Naive thymus-derived CD4-positive, alpha-beta T cell (primary cell): ENCODE measurements around the gene EPHA7. TPM values are rescaled to one million over a fixed set of nuclear protein-coding genes. Genes with fewer than 3 reads are reported as not detected.

Source experiments
- ATAC-seq: fragments of 150-1000 bp; cut with Tn5 transposase; 2 replicates; pipeline ENCODE4 v1.10.0; 2021; ENCODE audit warnings: mild to moderate bottlenecking, moderate library complexity
- CTCF ChIA-PET: fragments of 350-600 bp; sonication (Branson Sonifier 250); formaldehyde crosslinking; loops from one replicate; lab custom pipeline; 2021; ENCODE audit warnings: antibody characterized with exemption; lab: Charles Lee
- POLR2A ChIA-PET: fragments of 350-600 bp; sonication (Branson Sonifier 250); formaldehyde crosslinking; loops from one replicate; lab custom pipeline; 2021; ENCODE audit warnings: antibody characterized with exemption, inconsistent platforms; lab: Charles Lee
- DNase-seq, 9 donors: peaks; one replicate each; pipeline versions ENCODE4 v3.0.0 to v3.0.0-alpha.2; 2020 to 2022; ENCODE audit warnings: mixed read lengths in 1 of 9
- H3K27ac ChIP-seq: one replicate; pipeline ENCODE4 v1.7.0; 2013; ENCODE audit warnings: mild to moderate bottlenecking, low read depth, low read length, moderate library complexity
- H3K27me3 ChIP-seq, 2 donors: one replicate each; pipeline ENCODE4 v1.7.0; 2013; ENCODE audit warnings: low read length in 2 of 2, mild to moderate bottlenecking in 2 of 2, moderate library complexity in 2 of 2; ENCODE audit not compliant: control insufficient read depth in 2 of 2, insufficient read depth in 2 of 2
- H3K36me3 ChIP-seq, 3 experiments: 1 replicate in 2 of 3; 2 replicates in 1 of 3; pipeline ENCODE4 v1.7.0; 2013; ENCODE audit warnings: low read length in 3 of 3, mild to moderate bottlenecking in 3 of 3, moderate library complexity in 1 of 3; ENCODE audit not compliant: insufficient read depth in 3 of 3, control insufficient read depth in 2 of 3
- H3K4me1 ChIP-seq, 2 donors: one replicate each; pipeline ENCODE4 v1.7.0; 2013; ENCODE audit warnings: low read length in 2 of 2, mild to moderate bottlenecking in 2 of 2, moderate library complexity in 1 of 2; ENCODE audit not compliant: control insufficient read depth in 2 of 2, insufficient read depth in 2 of 2
- H3K4me3 ChIP-seq: 2 replicates; pipeline ENCODE4 v1.7.0; 2013; ENCODE audit warnings: mild to moderate bottlenecking, low read length
- H3K9me3 ChIP-seq, 3 experiments: 1 replicate in 2 of 3; 2 replicates in 1 of 3; pipeline ENCODE4 v1.7.0; 2013; ENCODE audit warnings: low read length in 3 of 3; ENCODE audit not compliant: control insufficient read depth in 2 of 3
- H3K27ac Mint-ChIP-seq, 9 donors: one replicate each; pipeline ENCODE4 v1.8.0; 2020 to 2022; ENCODE audit warnings: mixed read lengths in 9 of 9, mild to moderate bottlenecking in 8 of 9, moderate library complexity in 5 of 9, inconsistent platforms in 2 of 9
- H3K27me3 Mint-ChIP-seq, 5 donors: one replicate each; pipeline ENCODE4 v1.8.0; 2021 to 2022; ENCODE audit warnings: mixed read lengths in 5 of 5, mild to moderate bottlenecking in 1 of 5
- H3K36me3 Mint-ChIP-seq, 5 donors: one replicate each; pipeline ENCODE4 v1.8.0; 2020 to 2022; ENCODE audit warnings: mixed read lengths in 5 of 5, mild to moderate bottlenecking in 3 of 5, inconsistent platforms in 1 of 5
- H3K4me1 Mint-ChIP-seq, 7 donors: one replicate each; pipeline ENCODE4 v1.8.0; 2020 to 2022; ENCODE audit warnings: mixed read lengths in 7 of 7, mild to moderate bottlenecking in 3 of 7, inconsistent platforms in 1 of 7
- H3K4me3 Mint-ChIP-seq, 10 donors: one replicate each; pipeline ENCODE4 v1.8.0; 2020 to 2022; ENCODE audit warnings: mild to moderate bottlenecking in 10 of 10, mixed read lengths in 10 of 10, moderate library complexity in 6 of 10, inconsistent platforms in 2 of 10
- H3K9me3 Mint-ChIP-seq, 11 donors: one replicate each; pipeline ENCODE4 v1.8.0; 2020 to 2022; ENCODE audit warnings: mixed read lengths in 11 of 11, mild to moderate bottlenecking in 4 of 11, inconsistent platforms in 1 of 11, moderate library complexity in 1 of 11
- intact Hi-C, 2 donors: fragments of 100-400 bp; cut with micrococcal nuclease; formaldehyde crosslinking; loops; one replicate each; pipeline ENCODE4 v1.15.1; 2023
- polyA plus RNA-seq, 2 donors: library from polyadenylated mRNA; unstranded; fragments of 300-500 nt; fragmentation: Illumina TruSeq; gene quantifications; one replicate each; pipeline ENCODE4 v1.2.3, GENCODE V29; 2021
- total RNA-seq, 6 experiments: library from RNA in 5 of 6; stranded (reverse) in 5 of 6; gene quantifications; 1 replicate in 5 of 6; 2 replicates in 1 of 6; pipeline ENCODE4 v1.2.3 and lab custom pipeline; 2021 to 2026

Gene EPHA7
- total and polyA plus RNA-seq, 7 experiments from 2014 or later: not detected

- Mint-ChIP-seq H3K27ac (no peak overlapping the region), H3K27me3 (no peaks in the 10 kb centered on the region), H3K4me1 (no peaks in the 10 kb centered on the region), H3K4me3 (no peak overlapping the region), H3K9me3 (peaks cover 0 to 7% (median 0%) of the 10 kb centered on the region in 11 donors), H3K36me3 (no peaks in the 10 kb centered on the region)
- no peak overlapping the region for H3K27ac ChIP-seq
- no peak overlapping the region for H3K4me3 ChIP-seq
- intact Hi-C loops: no loop called here
- no peaks in the 10 kb centered on the region for H3K4me1 ChIP-seq
- no peaks in the 10 kb centered on the region for H3K36me3 ChIP-seq
- no peaks in the 10 kb centered on the region for H3K9me3 ChIP-seq
- ChIA-PET CTCF (interaction anchor here (0.6 kb wide), 1 partner anchor 184 kb away, joined by 6 read pairs; no protein-coding TSS in a partner anchor), POLR2A (no interaction called here)
- no peak for ATAC-seq
- H3K27me3 ChIP-seq: no peaks in the 10 kb centered on the region
- no peak for DNase-seq
These were observed 81.5 kb downstream of the EPHA7 start for GRCh38 chr6:93337772-93338394.

- H3K4me3 Mint-ChIP-seq: no peak overlapping the region
- H3K27me3 Mint-ChIP-seq: no peaks in the 10 kb centered on the region
- H3K4me3 ChIP-seq: no peak overlapping the region
- H3K9me3 Mint-ChIP-seq: peaks cover 0 to 7% (median 0%) of the 10 kb centered on the region in 11 donors
- no peaks in the 10 kb centered on the region for H3K36me3 ChIP-seq
- H3K36me3 Mint-ChIP-seq: no peaks in the 10 kb centered on the region
- H3K27ac ChIP-seq: no peak overlapping the region
- H3K27ac Mint-ChIP-seq: no peak overlapping the region
- H3K4me1 Mint-ChIP-seq: no peaks in the 10 kb centered on the region
- no peaks in the 10 kb centered on the region for H3K9me3 ChIP-seq
- no peak for DNase-seq
- ChIA-PET CTCF (no interaction called here), POLR2A (no interaction called here)
- intact Hi-C loops: no loop called here
- no peak for ATAC-seq
- H3K27me3 ChIP-seq: no peaks in the 10 kb centered on the region
- no peaks in the 10 kb centered on the region for H3K4me1 ChIP-seq
These were observed 82.3 kb downstream of the EPHA7 start for GRCh38 chr6:93337014-93337413.

GRCh38 chr6:93329301-93330000 lies 89.9 kb downstream of the EPHA7 start:
- Histone ChIP-seq H3K27ac (no peak overlapping the region), H3K4me1 (no peaks in the 10 kb centered on the region), H3K4me3 (no peak overlapping the region), H3K36me3 (no peaks in the 10 kb centered on the region), H3K27me3 (no peaks in the 10 kb centered on the region), H3K9me3 (no peaks in the 10 kb centered on the region)
- ChIA-PET CTCF (interaction anchor here (0.5 kb wide), 1 partner anchor 84 kb away, joined by 4 read pairs; no protein-coding TSS in a partner anchor), POLR2A (no interaction called here)
- Mint-ChIP-seq H3K9me3 (peaks cover 0 to 14% (median 0%) of the 10 kb centered on the region in 11 donors), H3K36me3 (no peaks in the 10 kb centered on the region), H3K27me3 (no peaks in the 10 kb centered on the region), H3K27ac (no peak overlapping the region), H3K4me3 (no peak overlapping the region), H3K4me1 (no peaks in the 10 kb centered on the region)
- intact Hi-C loops: no loop called here
- DNase-seq (no peak), ATAC-seq (no peak)

GRCh38 chr6:93327857-93328256 lies 91.5 kb downstream of the EPHA7 start:
- H3K4me3 Mint-ChIP-seq: no peak overlapping the region
- H3K9me3 Mint-ChIP-seq: peaks cover 0 to 14% (median 0%) of the 10 kb centered on the region in 11 donors
- Histone ChIP-seq H3K36me3 (no peaks in the 10 kb centered on the region), H3K4me1 (no peaks in the 10 kb centered on the region), H3K27me3 (no peaks in the 10 kb centered on the region), H3K27ac (no peak overlapping the region), H3K4me3 (no peak overlapping the region), H3K9me3 (no peaks in the 10 kb centered on the region)
- ChIA-PET POLR2A (no interaction called here), CTCF (no interaction called here)
- intact Hi-C loops: no loop called here
- H3K27me3 Mint-ChIP-seq: no peaks in the 10 kb centered on the region
- DNase-seq (no peak), ATAC-seq (no peak)
- no peaks in the 10 kb centered on the region for H3K4me1 Mint-ChIP-seq
- no peaks in the 10 kb centered on the region for H3K36me3 Mint-ChIP-seq
- H3K27ac Mint-ChIP-seq: no peak overlapping the region

GRCh38 chr6:93325761-93326160 lies 93.6 kb downstream of the EPHA7 start:
- POLR2A ChIA-PET: no interaction called here

GRCh38 chr6:93323630-93324029 lies 95.7 kb downstream of the EPHA7 start:
- intact Hi-C loops: no loop called here
- H3K27ac Mint-ChIP-seq: no peak overlapping the region
- Histone ChIP-seq H3K27ac (no peak overlapping the region), H3K27me3 (no peaks in the 10 kb centered on the region), H3K4me3 (no peak overlapping the region), H3K4me1 (no peaks in the 10 kb centered on the region), H3K36me3 (no peaks in the 10 kb centered on the region), H3K9me3 (no peaks in the 10 kb centered on the region)
- no peaks in the 10 kb centered on the region for H3K4me1 Mint-ChIP-seq
- DNase-seq (no peak), ATAC-seq (no peak)
- no peak overlapping the region for H3K4me3 Mint-ChIP-seq
- no peaks in the 10 kb centered on the region for H3K27me3 Mint-ChIP-seq
- ChIA-PET POLR2A (no interaction called here), CTCF (no interaction called here)
- H3K9me3 Mint-ChIP-seq: peaks cover 0 to 14% (median 0%) of the 10 kb centered on the region in 11 donors
- H3K36me3 Mint-ChIP-seq: no peaks in the 10 kb centered on the region

More at GRCh38 chr6:93325761-93326160, 93.6 kb downstream of the EPHA7 start:
- Mint-ChIP-seq H3K9me3 (peaks cover 0 to 14% (median 0%) of the 10 kb centered on the region in 11 donors), H3K4me1 (no peaks in the 10 kb centered on the region), H3K27ac (no peak overlapping the region), H3K36me3 (no peaks in the 10 kb centered on the region), H3K27me3 (no peaks in the 10 kb centered on the region), H3K4me3 (no peak overlapping the region)
- Histone ChIP-seq H3K27me3 (no peaks in the 10 kb centered on the region), H3K4me1 (no peaks in the 10 kb centered on the region), H3K36me3 (no peaks in the 10 kb centered on the region), H3K4me3 (no peak overlapping the region), H3K27ac (no peak overlapping the region), H3K9me3 (no peaks in the 10 kb centered on the region)
- DNase-seq (no peak), ATAC-seq (no peak)
- intact Hi-C loops: no loop called here
- CTCF ChIA-PET: no interaction called here

GRCh38 chr6:93322651-93323050 lies 96.7 kb downstream of the EPHA7 start:
- DNase-seq: no peak
- ChIA-PET POLR2A (no interaction called here), CTCF (no interaction called here)
- Histone ChIP-seq H3K27ac (no peak overlapping the region), H3K9me3 (no peaks in the 10 kb centered on the region), H3K36me3 (no peaks in the 10 kb centered on the region), H3K4me3 (no peak overlapping the region), H3K27me3 (no peaks in the 10 kb centered on the region), H3K4me1 (no peaks in the 10 kb centered on the region)
- Mint-ChIP-seq H3K4me1 (no peaks in the 10 kb centered on the region), H3K4me3 (no peak overlapping the region), H3K36me3 (no peaks in the 10 kb centered on the region), H3K27ac (no peak overlapping the region), H3K27me3 (no peaks in the 10 kb centered on the region), H3K9me3 (peaks cover 0 to 9% (median 0%) of the 10 kb centered on the region in 11 donors)
- intact Hi-C loops: no loop called here
- ATAC-seq: no peak
